HL-60 (cell line): Measurements from ENCODE around the gene CNBD2.

ENCODE experiments used
- POLR2AphosphoS5 ChIP-seq: IDR thresholded peaks from 2 replicates; pipeline ENCODE4 v1.6.1; 2012; ENCODE audit warnings: low read depth
- TF ChIP-seq, protein P1 (sequence below): IDR thresholded peaks from one replicate; pipeline ENCODE4 v1.5.1; 2011; ENCODE audit warnings: low read length, control low read depth, inconsistent platforms; ENCODE audit not compliant: insufficient read depth
- TF ChIP-seq, protein P2 (sequence below): IDR thresholded peaks from 2 replicates; pipeline ENCODE4 v1.6.1; 2012; ENCODE audit warnings: low read depth; ENCODE audit not compliant: insufficient replicate concordance

DNA sequence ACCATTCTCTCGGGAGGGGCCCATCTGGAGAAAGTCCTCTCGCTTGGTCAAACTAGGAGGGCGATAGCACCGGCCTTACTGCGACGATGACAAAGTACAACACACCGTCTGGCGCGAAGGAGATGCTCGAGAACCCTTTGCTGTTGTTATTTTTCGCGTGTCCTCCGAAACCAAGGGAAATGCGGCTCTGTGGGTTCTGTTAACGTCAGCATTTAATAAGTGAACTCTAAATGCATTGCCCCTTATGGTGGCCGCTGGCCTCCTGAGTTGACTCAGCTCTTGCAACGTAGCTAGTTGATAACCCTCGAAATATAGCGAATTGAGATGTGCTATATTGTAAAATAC is 13.5 kb upstream of the CNBD2 start:
- TF ChIP-seq, protein P1, sequence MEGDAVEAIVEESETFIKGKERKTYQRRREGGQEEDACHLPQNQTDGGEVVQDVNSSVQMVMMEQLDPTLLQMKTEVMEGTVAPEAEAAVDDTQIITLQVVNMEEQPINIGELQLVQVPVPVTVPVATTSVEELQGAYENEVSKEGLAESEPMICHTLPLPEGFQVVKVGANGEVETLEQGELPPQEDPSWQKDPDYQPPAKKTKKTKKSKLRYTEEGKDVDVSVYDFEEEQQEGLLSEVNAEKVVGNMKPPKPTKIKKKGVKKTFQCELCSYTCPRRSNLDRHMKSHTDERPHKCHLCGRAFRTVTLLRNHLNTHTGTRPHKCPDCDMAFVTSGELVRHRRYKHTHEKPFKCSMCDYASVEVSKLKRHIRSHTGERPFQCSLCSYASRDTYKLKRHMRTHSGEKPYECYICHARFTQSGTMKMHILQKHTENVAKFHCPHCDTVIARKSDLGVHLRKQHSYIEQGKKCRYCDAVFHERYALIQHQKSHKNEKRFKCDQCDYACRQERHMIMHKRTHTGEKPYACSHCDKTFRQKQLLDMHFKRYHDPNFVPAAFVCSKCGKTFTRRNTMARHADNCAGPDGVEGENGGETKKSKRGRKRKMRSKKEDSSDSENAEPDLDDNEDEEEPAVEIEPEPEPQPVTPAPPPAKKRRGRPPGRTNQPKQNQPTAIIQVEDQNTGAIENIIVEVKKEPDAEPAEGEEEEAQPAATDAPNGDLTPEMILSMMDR = no peak
- TF ChIP-seq, protein P2, sequence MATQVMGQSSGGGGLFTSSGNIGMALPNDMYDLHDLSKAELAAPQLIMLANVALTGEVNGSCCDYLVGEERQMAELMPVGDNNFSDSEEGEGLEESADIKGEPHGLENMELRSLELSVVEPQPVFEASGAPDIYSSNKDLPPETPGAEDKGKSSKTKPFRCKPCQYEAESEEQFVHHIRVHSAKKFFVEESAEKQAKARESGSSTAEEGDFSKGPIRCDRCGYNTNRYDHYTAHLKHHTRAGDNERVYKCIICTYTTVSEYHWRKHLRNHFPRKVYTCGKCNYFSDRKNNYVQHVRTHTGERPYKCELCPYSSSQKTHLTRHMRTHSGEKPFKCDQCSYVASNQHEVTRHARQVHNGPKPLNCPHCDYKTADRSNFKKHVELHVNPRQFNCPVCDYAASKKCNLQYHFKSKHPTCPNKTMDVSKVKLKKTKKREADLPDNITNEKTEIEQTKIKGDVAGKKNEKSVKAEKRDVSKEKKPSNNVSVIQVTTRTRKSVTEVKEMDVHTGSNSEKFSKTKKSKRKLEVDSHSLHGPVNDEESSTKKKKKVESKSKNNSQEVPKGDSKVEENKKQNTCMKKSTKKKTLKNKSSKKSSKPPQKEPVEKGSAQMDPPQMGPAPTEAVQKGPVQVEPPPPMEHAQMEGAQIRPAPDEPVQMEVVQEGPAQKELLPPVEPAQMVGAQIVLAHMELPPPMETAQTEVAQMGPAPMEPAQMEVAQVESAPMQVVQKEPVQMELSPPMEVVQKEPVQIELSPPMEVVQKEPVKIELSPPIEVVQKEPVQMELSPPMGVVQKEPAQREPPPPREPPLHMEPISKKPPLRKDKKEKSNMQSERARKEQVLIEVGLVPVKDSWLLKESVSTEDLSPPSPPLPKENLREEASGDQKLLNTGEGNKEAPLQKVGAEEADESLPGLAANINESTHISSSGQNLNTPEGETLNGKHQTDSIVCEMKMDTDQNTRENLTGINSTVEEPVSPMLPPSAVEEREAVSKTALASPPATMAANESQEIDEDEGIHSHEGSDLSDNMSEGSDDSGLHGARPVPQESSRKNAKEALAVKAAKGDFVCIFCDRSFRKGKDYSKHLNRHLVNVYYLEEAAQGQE = no peak
- TF ChIP-seq POLR2AphosphoS5 = no peak
